HUES6 (cell line): ENCODE data around the gene SOX13.

Experiments used
- H3K27ac ChIP-seq: 2 replicates; pipeline ENCODE4 v1.7.0; 2013; ENCODE audit warnings: low read depth, mild to moderate bottlenecking, low read length, inconsistent platforms
- H3K27me3 ChIP-seq: 2 replicates; pipeline ENCODE4 v1.6.1; 2013; ENCODE audit warnings: low read length; ENCODE audit not compliant: control insufficient read depth, insufficient read depth
- H3K36me3 ChIP-seq: 2 replicates; pipeline ENCODE4 v1.6.1; 2013; ENCODE audit warnings: low read length; ENCODE audit not compliant: control insufficient read depth, insufficient read depth
- H3K4me1 ChIP-seq: 2 replicates; pipeline ENCODE4 v1.6.1; 2013; ENCODE audit warnings: low read length; ENCODE audit not compliant: control insufficient read depth, insufficient read depth
- H3K4me3 ChIP-seq: 2 replicates; pipeline ENCODE4 v1.5.1; 2013; ENCODE audit warnings: low read depth, low read length
- H3K9ac ChIP-seq: one replicate; pipeline ENCODE4 v1.6.1; 2013; ENCODE audit warnings: mild to moderate bottlenecking, low read length
- H3K9me3 ChIP-seq: 2 replicates; pipeline ENCODE4 v1.6.1; 2013; ENCODE audit warnings: low read depth, low read length; ENCODE audit not compliant: control insufficient read depth, insufficient read depth

SOX13 gene

DNA sequence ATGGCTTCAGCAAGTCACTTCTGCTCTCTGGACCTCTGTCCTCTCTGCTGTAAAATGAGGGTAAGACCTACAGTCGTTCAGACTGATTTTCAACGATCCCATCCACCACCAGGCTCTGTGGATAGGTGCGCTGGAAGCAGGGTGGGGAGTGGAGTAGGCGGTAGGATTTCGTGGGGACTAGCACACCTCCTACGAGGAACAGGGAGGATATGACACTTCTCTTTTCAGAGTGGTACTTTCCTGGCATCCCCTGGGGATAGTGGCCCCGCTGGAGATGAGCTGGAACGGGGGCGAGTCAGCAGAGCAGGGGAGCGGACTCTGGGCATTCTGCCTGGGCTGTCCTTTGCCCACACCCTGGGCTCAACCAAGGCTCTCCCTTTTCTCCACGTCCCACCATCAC, 61.2 kb downstream of the SOX13 start:
- H3K9me3 ChIP-seq, result no peaks in the 10 kb centered on the region
- H3K4me3 ChIP-seq, result no peak overlapping the region
- H3K27ac ChIP-seq, result no peak overlapping the region
- H3K36me3 ChIP-seq, result peaks cover 15% of the 10 kb centered on the region
- peaks cover 7% of the 10 kb centered on the region for H3K4me1 ChIP-seq
- no peak overlapping the region for H3K9ac ChIP-seq
- no peaks in the 10 kb centered on the region for H3K27me3 ChIP-seq

DNA sequence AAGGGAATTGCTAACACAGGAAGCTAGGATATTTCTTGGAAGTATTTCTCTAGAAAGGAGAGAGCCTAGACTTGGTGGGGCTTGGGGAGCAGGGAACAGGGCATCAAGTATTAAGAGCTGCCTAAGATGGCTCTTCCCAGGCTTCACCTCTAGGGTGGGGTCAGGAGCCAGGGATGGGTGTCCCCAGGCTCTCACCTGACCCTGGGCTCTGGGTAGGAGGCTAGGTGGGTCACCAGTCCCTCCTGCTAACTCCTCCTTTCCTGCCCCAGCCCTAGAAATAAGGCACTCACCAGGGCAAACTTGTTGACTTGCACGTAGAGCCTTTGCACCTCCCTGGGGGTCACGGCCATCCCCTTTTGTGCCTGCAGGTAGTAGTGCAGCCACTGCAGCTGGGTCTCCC, 63.9 kb downstream of the SOX13 start:
- Histone ChIP-seq H3K36me3 (peaks cover 23% of the 10 kb centered on the region), H3K4me3 (no peak overlapping the region), H3K9ac (no peak overlapping the region), H3K9me3 (no peaks in the 10 kb centered on the region), H3K27me3 (no peaks in the 10 kb centered on the region), H3K4me1 (no peaks in the 10 kb centered on the region), H3K27ac (no peak overlapping the region)

DNA sequence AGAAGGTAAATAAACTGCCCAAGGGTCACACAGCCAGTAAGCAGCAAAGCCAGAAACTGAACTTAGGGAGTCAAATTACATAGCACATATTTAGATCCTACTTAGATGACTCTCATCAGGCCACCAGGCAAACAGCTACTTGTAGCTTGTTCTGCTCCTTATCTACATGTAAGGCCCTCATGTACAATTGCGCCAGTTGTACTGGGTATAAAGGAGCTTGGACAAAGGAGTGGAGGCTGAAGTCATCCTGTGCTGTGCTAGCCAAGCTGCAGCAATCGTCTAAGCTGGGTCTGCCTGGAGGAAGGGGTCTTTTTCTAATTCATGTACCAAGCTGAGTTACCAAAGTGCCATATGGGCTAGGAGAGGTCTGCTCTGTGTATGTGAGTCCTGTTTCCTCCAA, 66.2 kb downstream of the SOX13 start:
- peaks cover 21% of the 10 kb centered on the region for H3K36me3 ChIP-seq
- H3K9ac ChIP-seq, result no peak overlapping the region
- H3K27ac ChIP-seq, result no peak overlapping the region
- H3K4me1 ChIP-seq, result no peaks in the 10 kb centered on the region
- H3K9me3 ChIP-seq, result no peaks in the 10 kb centered on the region
- H3K27me3 ChIP-seq, result no peaks in the 10 kb centered on the region
- no peak overlapping the region for H3K4me3 ChIP-seq

DNA sequence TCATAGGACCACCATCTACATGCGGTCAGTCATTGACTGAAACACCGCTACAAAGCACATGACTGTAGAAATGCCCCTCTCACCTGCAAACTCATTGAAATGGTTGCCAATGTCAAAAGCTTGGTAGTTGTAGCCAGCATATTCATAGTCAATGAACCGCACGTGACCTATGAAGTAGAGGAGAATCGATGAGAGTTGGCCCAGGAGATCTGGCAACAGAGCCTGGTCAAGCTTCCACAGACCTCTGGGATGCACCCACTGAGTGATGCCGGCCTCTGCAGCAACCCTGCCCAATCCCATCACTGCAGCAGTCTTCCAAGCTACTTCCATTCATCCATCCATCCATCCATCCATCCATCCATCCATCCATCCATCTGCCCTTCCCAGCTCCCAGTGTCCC, 67.0 kb downstream of the SOX13 start:
- Histone ChIP-seq H3K4me3 (no peak overlapping the region), H3K9ac (no peak overlapping the region), H3K4me1 (no peaks in the 10 kb centered on the region), H3K36me3 (peaks cover 14% of the 10 kb centered on the region), H3K27ac (no peak overlapping the region), H3K27me3 (no peaks in the 10 kb centered on the region), H3K9me3 (no peaks in the 10 kb centered on the region)

DNA sequence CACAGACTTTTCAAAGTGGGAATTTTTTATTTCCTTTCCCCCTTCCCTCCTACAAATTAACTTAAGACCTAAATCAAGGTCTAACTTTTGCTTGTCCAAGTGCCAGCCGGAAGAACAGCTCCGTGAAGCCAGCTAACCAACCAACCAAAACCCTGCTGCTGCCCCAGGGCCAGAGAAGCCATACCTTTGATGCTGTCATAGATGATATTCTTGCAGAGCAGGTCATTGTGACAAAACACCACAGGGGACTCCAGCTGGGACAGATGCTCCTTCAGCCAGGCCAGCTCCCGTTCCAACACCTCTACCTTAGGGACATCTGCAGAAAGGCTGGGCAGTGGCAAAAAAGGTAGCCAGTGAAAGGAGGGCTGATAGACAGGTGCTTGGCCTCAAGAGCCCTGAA, 68.2 kb downstream of the SOX13 start:
- H3K27me3 ChIP-seq, result no peaks in the 10 kb centered on the region
- no peaks in the 10 kb centered on the region for H3K4me1 ChIP-seq
- H3K9ac ChIP-seq, result no peak overlapping the region
- H3K9me3 ChIP-seq, result no peaks in the 10 kb centered on the region
- no peak overlapping the region for H3K27ac ChIP-seq
- H3K36me3 ChIP-seq, result peaks cover 14% of the 10 kb centered on the region
- H3K4me3 ChIP-seq, result no peak overlapping the region

DNA sequence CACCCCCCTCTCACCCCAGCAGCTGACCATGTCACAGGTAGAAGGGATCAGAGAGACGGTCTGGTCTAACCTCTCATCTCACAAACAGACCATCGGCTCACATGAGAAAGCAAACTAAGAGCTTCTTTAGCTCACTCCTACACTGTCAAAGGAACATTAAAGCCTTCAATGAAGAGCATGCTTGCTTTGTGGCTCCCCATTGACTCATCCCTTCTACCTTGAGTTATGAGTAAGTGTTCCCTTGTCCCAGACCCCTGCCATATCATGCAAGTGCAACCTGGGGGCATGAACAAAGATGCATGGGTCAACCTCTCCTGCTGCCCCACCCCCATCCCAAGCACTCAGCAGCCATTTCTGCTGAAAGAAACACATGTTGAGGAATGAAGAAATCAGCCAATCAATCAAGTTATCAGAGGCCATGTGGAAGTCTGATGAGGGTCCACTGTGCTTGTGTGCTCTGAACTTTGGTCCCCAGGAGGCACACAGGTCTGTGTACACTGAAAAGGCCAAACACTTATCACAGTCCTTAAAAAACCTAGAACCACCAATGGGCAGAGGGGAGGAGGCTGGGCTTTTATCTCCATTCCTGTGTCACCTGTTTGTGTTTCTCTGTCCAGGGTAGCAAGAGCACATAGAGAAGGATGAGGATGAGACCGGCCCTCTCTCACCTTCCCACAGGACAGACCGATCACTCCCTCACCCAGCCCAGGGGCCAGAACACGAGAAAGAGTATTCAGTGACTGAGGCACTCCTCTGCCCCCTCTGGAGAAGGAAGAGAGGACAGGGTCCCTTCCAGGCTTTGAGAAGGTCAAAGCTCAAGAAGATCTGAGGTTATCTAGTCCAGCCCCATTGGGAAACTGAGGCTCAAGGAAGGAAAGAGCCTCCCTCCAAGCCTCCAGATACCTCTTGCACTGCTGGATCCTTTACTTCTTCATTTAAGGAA, 69.4 kb downstream of the SOX13 start:
- Histone ChIP-seq H3K4me3 (no peak overlapping the region), H3K9ac (no peak overlapping the region), H3K27me3 (no peaks in the 10 kb centered on the region), H3K36me3 (peaks cover 14% of the 10 kb centered on the region), H3K9me3 (no peaks in the 10 kb centered on the region), H3K4me1 (peaks cover 8% of the 10 kb centered on the region), H3K27ac (no peak overlapping the region)

DNA sequence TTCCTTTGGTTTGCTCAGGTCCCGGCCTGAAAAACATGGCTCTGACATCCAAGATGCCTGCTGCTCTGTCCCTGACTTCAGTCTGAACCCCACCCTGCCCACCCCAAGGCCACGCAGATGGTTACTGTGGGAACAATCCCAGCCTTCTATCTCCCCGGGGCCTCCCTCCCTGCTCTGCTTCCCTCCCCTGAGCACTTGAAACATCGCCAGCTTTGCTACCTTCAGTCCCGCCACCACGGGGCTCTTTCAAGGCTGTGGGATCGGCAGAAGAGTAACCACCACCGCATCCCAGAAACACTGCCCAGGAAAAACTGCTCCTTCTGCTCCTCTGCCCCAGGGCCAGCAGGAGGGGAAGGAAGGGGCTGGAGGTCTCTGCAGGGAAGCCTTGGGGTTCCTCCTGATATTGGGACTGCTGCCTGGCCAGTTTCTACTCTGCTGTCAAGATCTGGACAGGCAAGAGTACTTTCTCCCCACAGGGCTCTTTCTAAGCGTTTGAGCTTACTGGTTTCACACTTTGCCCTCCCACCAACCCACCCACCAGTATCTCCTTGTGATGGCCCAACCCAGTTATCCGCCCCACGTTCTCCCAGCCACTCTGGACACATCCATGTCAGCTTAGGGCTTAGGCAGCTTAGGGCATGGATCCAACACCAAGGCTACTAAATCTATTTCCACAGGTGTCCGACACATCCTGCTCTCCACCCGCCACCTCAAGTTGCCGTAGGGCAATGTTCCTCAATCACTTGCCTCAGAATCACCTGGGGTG, 70.5 kb downstream of the SOX13 start:
- Histone ChIP-seq H3K27me3 (no peaks in the 10 kb centered on the region), H3K27ac (no peak overlapping the region), H3K9me3 (no peaks in the 10 kb centered on the region), H3K36me3 (peaks cover 14% of the 10 kb centered on the region), H3K9ac (no peak overlapping the region), H3K4me1 (peaks cover 20% of the 10 kb centered on the region), H3K4me3 (no peak overlapping the region)

DNA sequence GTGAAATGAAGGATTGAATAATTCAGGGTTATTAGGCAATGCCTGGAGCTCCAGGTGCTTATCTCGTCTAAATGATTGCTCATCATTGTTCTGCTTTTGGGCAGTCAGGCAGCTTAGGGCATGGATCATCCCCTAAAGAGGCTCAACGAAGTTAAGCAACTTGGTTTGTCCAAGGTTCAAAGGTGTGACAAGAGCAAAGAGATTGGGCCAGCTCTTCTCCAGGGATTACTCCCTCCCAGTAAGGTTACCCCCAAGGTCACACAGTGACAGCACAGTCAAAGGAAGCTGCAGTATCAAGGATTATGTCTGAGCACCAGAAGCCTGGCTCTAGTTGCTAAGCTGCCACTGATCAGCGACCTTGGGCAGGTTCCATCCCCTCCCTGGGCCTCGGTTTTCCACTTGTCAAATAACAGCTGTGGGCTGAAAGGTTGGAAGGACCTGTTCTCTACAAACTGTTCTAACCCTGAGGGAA, 72.2 kb downstream of the SOX13 start:
- no peaks in the 10 kb centered on the region for H3K9me3 ChIP-seq
- H3K4me3 ChIP-seq, result no peak overlapping the region
- H3K4me1 ChIP-seq, result peaks cover 26% of the 10 kb centered on the region
- H3K36me3 ChIP-seq, result peaks cover 2% of the 10 kb centered on the region; the same call in 1 of the 2 replicates
- H3K9ac ChIP-seq, result no peak overlapping the region
- H3K27ac ChIP-seq, result no peak overlapping the region
- no peaks in the 10 kb centered on the region for H3K27me3 ChIP-seq

DNA sequence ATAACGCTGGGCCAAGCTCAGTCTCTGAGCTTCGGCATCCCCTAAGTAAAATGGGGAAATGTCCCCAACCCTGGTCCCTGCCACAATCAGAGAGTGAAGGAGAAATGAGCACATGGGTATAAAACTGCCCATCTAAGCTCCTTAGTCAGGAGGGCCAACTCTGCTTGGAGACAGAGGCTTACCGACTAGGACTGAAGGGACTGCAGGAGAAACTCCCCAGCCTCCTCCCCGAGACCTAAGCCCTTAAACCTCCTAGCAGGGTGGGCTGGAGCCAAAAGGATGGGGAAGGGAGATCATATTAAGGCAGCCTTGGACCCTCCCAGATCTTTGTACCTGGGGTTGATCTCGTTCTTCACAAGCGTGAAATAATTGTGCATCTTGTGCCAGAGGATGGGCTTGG, 73.4 kb downstream of the SOX13 start:
- H3K9ac ChIP-seq, result no peak overlapping the region
- H3K36me3 ChIP-seq, result peaks cover 2% of the 10 kb centered on the region; the same call in 1 of the 2 replicates
- peaks cover 31% of the 10 kb centered on the region for H3K4me1 ChIP-seq
- no peak overlapping the region for H3K27ac ChIP-seq
- H3K9me3 ChIP-seq, result no peaks in the 10 kb centered on the region
- no peak overlapping the region for H3K4me3 ChIP-seq
- peaks cover 2% of the 10 kb centered on the region for H3K27me3 ChIP-seq

DNA sequence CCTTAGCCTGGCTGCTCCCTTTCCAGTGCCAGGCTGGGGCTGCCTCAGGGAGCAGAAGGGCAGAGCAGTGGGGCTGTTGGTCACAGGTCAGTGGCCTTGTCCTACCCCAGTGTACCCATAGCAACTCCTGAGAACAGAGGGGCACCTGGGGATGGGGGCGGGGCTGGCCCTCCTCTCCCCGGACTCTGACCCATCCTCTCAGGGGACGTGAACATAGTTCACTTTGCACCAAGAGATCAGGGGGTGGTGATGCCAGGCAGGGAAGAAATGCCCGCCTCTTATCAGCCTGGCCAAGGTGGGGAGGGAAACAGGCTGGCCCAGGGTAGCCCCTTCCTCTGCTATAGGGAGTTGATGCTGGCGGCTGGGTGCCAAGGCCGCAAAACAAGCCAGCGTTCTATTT, 74.0 kb downstream of the SOX13 start:
- Histone ChIP-seq H3K4me1 (peaks cover 31% of the 10 kb centered on the region), H3K9ac (no peak overlapping the region), H3K27me3 (peaks cover 5% of the 10 kb centered on the region), H3K36me3 (peaks cover 2% of the 10 kb centered on the region; the same call in 1 of the 2 replicates), H3K4me3 (0 out of 2 replicates have a peak overlapping the region, but pooled peaks have one; percentile 17), H3K27ac (0 out of 2 replicates have a peak overlapping the region, but pooled peaks have one; percentile 20), H3K9me3 (no peaks in the 10 kb centered on the region)
